ENCODE results near the gene DCPS.
"Not testable (repeated sequence)": the region's sequence is repeated elsewhere in the genome, so short reads cannot be mapped to it uniquely, and the experiment has no call there.

DCPS gene, protein sequence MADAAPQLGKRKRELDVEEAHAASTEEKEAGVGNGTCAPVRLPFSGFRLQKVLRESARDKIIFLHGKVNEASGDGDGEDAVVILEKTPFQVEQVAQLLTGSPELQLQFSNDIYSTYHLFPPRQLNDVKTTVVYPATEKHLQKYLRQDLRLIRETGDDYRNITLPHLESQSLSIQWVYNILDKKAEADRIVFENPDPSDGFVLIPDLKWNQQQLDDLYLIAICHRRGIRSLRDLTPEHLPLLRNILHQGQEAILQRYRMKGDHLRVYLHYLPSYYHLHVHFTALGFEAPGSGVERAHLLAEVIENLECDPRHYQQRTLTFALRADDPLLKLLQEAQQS

DNA sequence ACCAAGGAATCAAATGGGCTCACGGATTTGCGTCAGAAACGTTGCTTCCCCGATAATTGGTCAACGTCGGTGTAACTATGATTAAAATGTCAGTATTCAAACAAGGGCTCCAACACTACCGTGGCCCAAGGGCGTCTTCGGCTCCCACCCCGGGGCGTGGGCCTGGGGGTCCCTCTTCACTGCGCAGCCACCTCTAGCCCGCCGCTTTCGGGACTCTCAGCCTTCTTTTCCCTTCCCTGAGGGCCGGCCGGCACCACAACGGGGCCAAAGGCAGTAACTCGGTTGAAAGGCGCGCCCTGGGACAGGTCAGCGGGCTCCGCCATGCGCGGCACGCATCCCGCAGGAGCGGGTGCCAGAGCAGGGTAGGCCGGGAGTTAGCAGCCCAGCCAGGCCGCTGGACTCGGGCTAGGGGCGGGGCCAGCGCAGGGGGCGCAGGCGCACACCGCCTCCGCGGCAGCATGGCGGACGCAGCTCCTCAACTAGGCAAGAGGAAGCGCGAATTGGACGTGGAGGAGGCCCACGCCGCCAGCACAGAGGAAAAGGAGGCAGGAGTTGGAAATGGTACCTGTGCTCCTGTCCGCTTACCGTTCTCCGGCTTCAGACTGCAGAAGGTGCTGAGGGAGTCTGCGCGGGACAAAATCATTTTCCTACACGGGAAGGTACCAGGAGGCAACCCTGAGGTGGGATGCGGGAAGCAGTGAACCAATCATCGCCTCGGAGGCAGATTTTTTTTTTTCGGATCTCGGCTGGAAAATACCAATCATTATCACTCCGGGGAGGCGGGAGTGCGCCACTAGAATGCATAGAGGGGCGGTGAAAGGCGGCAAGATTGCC lies at the start of gene DCPS:
Gene DCPS, plus strand, starts transcription at position 438 of the 834 bp plus-strand sequence. Its CDS starts 21 bp downstream, at position 459.
- DNase-seq (ENCODE audit: low read depth in 2 of 2), result peak; percentile 64 to 82

DNA sequence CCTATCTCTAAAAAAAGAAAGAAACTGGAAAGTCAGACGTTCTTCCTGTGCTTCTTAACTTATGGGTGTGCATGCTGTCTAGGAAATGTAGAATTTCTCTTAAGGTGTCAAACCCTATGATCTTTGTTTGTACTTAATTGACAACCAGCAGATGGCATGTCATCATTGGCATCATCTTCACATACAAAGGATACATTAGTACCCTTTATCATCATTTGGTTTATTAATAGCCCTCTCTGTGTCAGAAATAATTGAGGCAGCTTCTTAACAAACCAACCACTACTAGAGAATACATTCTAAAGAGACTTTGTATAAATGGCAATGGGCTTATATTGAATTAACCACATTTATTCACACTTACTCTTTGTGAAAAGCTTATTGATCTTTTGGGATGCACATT lies 49.0 kb upstream of the DCPS start:
- no peak for DNase-seq (ENCODE audit: low read depth in 2 of 2)

DNA sequence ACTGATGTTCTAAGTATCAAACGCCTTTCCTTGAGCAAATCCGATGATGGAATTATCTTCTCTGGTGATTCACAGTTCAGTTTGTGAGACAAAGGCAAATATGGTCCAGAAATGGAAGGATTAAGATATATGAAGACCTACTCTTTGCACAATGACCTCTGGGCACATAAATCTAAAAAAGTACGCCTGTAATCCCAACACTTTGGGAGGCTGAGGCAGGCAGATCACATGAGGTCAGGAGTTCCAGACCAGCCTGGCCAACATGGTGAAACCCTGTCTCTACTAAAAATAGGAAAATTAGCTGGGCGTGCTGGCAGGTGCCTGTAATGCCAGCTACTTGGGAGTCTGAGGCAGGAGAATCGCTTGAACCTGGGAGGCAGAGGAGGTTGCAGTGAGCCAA lies 48.4 kb upstream of the DCPS start:
- DNase-seq (ENCODE audit: low read depth in 2 of 2), result not testable (repeated sequence)

DNA sequence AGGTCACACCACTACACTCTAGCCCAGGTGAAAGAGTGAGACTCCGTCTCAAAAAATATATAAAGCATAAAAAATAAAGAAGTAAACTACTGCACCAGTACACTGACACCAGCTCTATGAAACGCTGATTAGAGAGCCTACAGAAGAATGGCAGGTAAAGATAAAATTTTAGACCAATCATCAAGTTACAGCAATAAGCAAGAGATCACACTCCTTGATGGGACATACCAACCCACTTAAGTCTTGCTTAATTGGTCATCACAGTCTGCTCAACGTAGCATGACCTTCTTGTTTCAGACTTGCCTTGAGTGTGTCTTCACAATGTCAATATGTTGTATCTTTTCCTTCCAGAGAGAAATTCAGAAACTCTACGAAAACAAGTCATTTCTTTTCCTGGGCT lies 47.6 kb upstream of the DCPS start:
- DNase-seq (ENCODE audit: low read depth in 2 of 2), result no peak

DNA sequence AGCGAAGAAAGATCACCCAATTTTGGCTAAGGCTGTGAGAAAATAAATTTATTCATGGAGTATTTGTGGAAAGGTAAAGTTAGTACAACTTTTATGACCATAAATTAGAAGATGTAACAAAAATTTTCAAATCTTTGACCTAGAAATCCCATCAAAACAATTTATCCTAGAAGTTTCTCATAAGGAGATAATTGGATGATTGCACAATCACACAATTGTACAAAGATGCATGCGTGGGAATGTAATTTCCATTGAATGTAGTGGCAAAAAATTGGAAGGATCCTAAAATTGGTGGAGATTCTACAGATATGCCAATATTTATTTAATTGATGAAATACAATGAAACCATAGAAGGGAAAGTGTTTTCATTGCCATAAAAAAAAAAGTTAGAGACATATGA lies 46.7 kb upstream of the DCPS start:
- no peak for DNase-seq (ENCODE audit: low read depth in 2 of 2)

DNA sequence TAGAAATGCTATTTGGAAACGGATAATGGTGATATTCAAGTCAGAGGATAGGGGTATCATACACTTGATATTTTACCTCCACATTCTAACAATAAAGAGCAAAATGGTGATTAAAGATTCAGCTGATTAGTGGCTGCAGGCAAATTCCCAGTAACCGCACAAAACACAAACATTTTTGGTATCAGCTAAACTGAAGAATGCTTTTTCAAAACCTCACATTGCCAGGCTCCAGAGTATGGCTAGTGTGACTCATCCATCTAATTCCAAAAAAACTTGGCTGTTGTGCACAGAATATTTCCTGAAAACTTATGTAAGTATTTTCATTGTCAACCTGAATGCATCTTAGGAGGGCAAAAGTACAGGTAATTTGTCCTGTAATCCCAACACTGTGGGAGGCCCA lies 46.1 kb upstream of the DCPS start:
- DNase-seq (ENCODE audit: low read depth in 2 of 2), result no peak

DNA sequence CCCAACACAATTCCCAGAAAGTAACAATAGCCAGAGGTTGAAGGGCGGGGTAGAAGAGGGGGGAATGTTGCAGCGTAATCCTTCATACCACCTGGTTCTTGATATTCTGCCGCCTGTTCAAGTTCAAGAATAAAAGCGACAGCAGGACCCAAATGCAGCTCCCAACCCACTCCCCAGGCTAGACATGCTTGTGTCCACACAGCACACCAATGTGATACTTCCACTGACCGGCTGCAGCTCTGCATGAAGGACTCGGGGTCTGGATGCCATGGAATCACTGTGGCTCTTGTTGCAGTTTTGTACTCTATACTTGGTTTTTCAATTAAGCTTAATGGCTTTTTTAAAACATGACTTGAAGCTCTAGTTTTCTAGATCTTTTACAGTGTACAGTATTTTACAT lies 41.6 kb upstream of the DCPS start:
- DNase-seq (ENCODE audit: low read depth in 2 of 2), result no peak

DNA sequence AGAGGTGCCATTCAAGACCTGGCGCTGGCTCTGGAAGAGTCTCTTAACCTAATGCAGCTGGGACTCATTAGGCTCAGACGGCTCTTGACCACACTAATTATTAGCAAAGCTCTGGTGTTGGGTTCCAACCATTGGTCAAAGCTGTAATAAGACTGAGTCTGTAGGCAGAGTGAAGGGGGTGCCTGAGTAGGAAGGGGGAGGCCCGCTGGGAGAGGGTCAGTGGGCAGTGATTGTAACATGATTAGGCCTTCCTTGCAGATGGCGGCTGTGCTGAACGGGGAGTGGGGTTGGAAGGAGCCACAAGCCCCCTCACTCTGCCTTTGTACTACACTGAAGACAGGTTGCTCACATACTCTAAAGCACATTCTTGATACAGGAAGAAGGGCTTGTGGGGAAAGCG lies 40.4 kb upstream of the DCPS start:
- DNase-seq (ENCODE audit: low read depth in 2 of 2), result no peak

DNA sequence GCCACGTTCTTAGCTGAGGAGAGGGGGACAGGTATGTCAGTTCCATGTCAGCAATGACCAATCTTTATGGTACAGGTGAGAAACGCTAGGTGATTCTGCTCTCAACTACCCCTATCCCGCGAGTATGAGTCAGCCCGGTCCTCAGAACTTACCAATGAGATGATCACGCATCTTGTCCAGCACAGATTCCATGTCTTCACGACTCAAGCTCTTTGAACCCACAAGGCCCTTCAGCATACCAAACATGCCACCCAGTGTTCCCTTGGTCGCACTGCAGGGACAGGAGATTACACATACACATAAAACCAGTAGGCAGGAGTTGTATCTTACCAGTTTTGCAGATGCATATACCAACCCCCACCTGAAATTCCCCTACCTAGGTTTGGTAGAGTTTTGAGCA lies 38.0 kb upstream of the DCPS start:
- DNase-seq (ENCODE audit: low read depth in 2 of 2), result no peak

DNA sequence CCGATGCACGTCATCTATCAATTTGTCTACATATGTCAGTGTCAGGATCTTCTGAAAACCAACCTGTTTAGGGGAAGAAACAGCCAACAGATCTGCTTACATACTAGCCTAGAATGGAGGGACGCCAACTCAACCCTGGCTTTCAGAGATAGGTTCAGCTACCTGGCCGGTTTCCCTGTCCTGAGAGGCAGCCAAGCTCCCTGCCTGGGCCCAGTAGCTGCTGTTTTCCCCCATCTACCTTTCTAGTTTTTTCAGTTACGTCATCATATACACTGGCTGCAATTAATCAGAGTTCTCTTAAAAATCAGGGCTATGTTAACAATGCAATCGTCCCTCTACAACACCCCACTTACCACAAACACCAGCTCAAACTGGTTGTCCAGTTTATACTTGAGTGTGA lies 36.2 kb upstream of the DCPS start:
- no peak for DNase-seq (ENCODE audit: low read depth in 2 of 2)

DNA sequence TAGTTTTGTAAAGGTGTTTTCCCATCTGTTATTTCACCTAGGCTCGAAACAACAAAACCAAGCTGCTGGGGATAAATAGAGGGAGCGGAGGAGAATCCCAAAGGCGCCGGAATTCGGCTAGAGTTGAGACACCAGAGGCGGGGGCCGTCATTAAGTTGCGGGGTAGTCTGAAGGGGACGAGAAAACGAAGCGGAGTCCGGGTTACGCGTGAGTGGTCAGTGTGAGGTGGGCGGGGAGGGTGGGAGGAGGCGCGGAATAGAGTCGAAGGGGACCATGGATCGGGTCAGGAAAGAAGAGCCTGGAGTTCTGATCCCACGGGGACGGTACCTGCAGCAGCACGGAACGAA lies 35.5 kb upstream of the DCPS start:
- no peak for DNase-seq (ENCODE audit: low read depth in 2 of 2)

DNA sequence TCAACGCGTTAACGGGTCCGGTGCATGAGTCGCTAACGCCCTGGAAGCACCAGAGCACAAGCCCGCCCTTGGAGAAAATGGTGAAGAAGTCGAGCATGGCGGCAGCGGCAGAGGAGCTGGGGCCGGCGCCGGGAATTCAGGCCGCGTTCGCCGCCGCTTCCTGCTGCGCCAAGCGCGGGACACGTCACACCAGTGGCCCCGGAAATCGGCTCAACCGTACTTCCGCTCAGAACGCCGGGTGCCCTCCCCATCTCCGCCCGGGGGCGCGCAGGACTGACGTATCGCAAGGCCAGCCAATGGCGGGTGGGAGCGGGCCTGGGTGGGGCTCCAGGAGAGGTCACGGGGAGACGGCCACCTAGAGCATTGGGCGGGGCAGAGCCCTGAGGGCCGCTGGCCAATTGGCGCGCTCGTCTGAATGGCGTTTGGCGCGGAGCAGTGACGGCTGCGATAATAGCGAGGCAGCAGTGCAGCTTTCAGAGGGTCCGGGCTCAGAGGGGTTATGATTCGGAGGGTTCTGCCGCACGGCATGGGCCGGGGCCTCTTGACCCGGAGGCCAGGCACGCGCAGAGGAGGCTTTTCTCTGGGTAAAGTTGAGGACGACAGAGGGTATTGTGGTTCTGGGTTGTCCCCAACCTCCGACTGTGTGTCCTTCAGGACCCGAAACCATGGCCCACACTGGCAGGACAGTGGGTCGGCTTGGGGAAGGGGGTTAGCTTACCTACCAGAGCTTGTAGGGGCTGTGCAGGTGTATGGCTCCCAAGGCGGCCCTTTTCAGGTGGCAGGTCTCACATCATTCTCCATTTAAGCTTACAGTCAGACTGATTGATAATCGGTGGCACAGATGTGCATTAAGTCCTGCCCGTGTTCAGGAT lies 34.9 kb upstream of the DCPS start, which contains the start of the genes FOXRED1 and SRPRA:
Gene FOXRED1, plus strand, starts transcription at position 447 of the 872 bp plus-strand sequence. Its CDS starts 53 bp downstream, at position 500.
Gene SRPRA, minus strand, starts transcription at position 188 of the 872 bp plus-strand sequence. Its CDS starts 91 bp downstream, at position 97.
- DNase-seq (ENCODE audit: low read depth in 2 of 2), result peak; percentile 99 to 100

DNA sequence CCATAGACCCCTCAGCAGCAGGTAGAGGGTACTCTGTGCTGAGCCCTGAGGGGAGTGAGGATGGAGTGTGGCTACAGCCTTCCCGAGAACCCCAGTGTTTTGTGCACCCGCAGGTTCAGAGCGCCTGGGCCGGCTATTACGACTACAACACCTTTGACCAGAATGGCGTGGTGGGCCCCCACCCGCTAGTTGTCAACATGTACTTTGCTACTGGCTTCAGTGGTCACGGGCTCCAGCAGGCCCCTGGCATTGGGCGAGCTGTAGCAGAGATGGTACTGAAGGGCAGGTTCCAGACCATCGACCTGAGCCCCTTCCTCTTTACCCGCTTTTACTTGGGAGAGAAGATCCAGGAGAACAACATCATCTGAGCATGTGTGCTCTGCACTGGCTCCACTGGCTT lies 26.5 kb upstream of the DCPS start:
- DNase-seq (ENCODE audit: low read depth in 2 of 2), result no peak

DNA sequence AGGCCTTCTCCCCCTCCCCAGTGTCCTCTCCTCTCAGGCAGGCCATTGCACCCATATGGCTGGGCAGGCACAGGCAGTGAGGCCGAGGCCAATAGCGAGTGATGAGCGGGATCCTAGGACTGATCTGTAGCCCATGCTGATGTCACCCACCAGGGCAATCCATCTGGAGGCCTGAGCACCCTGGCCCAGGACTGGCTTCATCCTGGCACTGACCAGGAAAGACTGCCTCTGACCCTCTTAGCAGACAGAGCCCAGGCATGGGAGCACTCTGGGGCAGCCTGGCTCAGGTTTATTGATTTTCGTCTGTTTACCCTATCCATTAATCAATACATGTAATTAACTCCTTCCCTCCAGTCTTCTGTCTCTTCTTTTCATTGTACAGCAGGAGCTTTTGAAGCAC lies 26.1 kb upstream of the DCPS start:
- no peak for DNase-seq (ENCODE audit: low read depth in 2 of 2)

DNA sequence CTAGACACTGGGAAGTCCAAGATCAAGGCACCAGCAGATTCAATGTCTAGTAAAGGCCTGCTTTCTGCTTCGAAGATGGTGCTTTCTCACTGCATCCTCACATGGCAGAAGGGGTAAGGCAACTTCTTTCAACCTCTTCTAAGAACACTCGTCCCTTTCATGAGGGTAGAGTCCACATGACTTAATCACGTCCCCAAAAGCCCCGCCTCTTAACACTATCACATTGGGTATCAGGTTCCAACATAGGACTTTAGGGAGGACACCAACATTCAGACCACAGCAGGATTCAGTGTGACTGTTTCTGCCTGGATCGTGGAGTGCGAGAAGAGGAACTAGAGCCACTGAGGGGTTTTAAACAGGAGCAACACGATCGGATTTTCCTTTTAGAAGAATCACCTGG lies 24.7 kb upstream of the DCPS start:
- no peak for DNase-seq (ENCODE audit: low read depth in 2 of 2)

DNA sequence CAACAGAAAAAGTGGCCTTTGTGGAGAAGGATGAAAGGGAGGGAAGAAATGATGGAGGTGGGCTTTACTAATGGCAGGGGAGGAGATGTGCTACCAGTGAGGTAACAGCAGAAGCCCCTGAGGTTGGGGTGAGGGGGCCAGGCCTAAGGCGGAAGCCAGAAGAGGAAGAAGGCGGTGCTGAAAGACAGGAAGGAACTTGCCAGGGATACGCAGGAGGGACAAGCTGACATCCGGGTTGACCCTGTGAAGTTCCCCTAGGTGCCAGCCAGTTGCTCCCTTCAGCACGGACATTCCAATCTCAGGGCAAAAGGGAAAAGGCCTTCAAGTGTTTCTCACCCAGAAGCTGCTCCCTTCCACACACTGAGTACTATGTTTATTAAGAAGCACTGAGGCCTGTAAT lies 23.3 kb upstream of the DCPS start:
- no peak for DNase-seq (ENCODE audit: low read depth in 2 of 2)

DNA sequence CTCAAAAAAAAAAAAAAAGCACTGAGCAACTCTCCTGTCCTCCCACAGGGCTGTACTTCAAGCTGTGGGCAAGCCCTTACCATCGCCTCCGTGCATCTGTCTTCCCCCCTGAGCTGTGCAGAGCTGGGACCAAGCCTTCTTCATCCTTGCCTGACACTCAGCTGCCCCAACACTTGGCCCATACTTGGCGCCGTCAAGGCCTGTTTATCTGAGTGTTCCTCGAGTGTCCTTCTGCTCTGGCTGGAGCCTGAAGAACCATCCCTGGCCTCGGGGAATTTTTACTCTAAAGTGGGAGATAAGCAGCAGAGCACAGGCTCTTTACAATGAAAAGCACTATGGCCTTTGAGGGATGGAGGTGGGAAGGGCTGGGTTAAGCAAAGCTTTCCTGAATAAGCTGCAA lies 22.6 kb upstream of the DCPS start:
- DNase-seq (ENCODE audit: low read depth in 2 of 2), result no peak

DNA sequence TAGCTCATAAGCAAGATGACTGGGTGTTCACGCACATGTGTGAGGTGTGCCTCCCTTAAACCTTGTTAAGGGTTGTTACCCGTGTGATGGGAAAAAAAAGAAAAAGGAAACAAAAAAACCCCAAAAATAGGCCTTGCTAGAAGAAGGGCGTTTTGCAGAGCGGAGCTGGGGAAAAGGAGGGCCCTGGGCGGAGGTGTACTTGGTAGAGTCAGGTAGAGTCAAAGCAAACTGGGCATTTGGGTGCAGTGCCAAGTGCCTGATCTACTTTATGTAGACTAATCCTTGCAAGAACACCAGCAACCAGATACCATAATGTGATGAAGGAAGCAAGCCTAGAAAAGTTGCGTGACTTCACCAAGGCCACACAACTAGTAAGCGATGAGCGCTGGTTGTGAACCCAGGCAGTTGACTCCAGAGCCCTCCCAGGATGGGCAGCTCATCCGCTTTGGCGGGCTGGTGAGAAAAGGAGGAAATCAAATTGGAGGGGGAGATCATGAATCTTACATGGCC lies 22.1 kb upstream of the DCPS start:
- no peak for DNase-seq (ENCODE audit: low read depth in 2 of 2)

DNA sequence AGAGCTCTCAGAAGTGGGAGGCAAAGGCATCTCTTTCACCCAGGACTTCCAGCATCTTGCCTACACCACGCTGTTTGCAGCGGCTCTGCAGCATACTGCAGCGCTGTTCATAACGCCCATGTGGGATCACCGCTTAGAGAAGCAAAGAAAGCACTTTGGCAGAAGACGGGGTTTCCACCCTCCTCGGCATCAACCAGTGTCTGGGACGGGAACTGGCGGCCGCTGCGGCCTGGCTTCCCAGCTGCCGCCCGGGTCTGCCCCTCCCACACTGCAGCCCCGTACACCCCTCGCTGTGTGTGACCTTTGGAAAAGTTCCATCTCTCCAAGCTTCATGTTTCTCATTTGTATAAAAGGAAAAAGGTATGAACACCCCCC lies 21.5 kb upstream of the DCPS start:
- DNase-seq (ENCODE audit: low read depth in 2 of 2), result peak in 1 of 2 donors; percentile 17

DNA sequence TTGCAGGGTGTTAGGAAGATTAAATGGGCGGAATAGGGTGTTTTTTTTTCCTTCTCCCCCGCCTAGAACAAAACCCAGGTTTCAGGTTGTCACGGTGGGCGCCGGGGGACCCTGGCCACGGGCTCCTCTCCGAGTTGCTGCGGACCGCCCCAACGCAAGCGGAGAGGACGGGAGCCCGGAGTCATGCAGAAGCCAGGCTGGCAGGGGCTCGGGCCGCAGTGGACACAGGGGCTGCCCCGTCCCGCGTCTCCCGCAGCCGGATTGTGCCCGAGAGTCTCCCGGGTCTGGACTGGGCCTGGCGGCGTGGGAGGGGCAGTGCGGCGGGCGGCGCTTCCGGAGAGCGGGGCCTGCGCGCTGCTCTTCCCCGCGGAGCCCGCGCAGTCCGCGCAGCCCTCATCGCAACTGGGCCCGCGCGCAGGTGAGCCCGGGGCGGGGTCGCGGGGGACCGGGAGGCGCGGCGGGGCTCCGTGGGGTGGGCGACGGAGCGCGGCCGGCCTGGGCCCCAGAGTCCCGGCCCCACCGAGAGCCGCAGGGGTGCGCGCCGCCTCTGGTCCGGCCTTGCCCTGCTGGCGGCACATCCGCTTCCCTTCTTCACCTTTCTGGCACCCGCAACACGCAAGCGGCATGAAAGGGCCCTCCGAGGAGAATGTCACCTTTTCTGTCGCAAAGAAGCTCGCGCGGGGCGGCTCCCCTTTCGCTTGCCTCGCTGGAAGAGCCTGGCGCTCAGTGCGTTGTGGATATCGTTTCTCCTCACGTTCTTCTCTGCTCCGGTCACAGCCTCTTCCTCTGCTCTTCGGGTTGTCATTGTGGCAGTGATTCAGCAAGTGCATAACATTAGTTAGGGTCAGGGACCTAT lies 20.9 kb upstream of the DCPS start, which contains the start of gene TIRAP:
Gene TIRAP, plus strand, starts transcription at position 358 of the 856 bp plus-strand sequence. CDS start 7,802 bp downstream, outside the sequence.
- DNase-seq (ENCODE audit: low read depth in 2 of 2), result peak in 1 of 2 donors; percentile 41

DNA sequence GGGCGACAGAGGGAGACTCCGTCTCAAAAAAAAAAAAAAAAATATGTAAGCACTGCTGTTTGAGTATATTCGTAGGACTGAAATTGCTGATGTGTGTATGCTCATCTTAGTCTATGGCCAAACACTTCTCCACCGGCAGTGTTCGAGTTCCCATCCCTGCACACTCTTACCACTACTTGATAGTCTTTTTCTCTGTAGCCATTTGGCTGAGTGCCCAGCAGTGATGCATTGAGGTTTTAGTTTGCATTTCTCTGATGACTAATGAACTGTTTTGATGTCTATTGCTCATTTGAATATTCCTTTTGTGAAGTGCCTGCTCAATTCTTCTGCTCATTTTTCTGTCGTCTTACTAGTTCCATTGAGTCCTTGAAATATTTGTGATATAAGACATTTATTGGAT lies 19.0 kb upstream of the DCPS start:
- DNase-seq (ENCODE audit: low read depth in 2 of 2), result peak; percentile 70 to 86

All from stimulated activated CD8-positive, alpha-beta memory T cell treated with anti-CD3 and anti-CD28 coated beads, Interleukin-7, amount 100 ng/mL, for 4 hours (primary cell).